Measurements from ENCODE around the gene POMGNT1. TPM values are rescaled to one million over a fixed set of nuclear protein-coding genes. Genes with fewer than 3 reads are reported as not detected.

The POMGNT1 gene
- total RNA-seq, 4 donors from 2014 or later, result 5.6 to 67.2 (median 31.8) TPM

DNA sequence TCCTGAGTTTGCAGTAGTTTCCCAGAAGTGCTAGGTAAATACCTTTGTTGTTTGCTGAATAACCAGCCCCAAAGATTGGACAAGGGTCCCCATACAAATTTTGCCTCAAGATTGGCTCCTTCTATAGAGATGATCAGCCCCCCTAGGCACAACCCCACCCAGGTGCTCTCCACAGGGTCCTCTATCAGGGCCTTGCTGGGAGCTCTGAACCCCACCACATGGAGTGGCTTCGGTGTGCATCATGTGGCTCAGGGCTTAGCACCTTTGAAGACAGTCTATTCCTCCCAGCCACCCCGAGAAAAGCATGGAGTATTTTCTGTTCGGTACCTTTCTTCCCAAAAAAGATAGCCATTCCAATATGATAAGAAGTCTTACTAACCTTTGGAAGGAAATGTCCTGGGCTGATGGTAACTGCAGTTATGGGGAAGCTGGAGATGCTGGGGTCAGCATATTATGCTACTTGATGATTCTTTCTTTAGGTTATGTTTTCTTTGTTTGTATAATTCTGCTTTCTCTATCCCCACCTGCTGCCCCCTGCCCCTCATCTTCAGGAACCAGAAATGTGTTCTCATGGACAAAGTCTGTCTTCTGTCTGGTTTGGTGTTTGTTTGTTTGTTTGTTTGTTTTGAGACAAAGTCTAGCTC, 28.3 kb downstream of the POMGNT1 start:
- Histone ChIP-seq H3K4me3 (no peak overlapping the region), H3K27ac (peak overlapping the region in 1 of 2 donors; percentile 54), H3K9me3 (no peaks in the 10 kb centered on the region), H3K4me1 (no peaks in the 10 kb centered on the region), H3K36me3 (no peaks in the 10 kb centered on the region), H3K27me3 (no peaks in the 10 kb centered on the region)
- DNase-seq, result no peak
- intact Hi-C loops (cut with DNase I; ENCODE audit: low total_unique reads), result loop anchor here (10.0 kb wide), 1 partner anchor 615 kb away; the partner anchor contains the start of gene AKR1A1
- TF ChIP-seq, protein P1, sequence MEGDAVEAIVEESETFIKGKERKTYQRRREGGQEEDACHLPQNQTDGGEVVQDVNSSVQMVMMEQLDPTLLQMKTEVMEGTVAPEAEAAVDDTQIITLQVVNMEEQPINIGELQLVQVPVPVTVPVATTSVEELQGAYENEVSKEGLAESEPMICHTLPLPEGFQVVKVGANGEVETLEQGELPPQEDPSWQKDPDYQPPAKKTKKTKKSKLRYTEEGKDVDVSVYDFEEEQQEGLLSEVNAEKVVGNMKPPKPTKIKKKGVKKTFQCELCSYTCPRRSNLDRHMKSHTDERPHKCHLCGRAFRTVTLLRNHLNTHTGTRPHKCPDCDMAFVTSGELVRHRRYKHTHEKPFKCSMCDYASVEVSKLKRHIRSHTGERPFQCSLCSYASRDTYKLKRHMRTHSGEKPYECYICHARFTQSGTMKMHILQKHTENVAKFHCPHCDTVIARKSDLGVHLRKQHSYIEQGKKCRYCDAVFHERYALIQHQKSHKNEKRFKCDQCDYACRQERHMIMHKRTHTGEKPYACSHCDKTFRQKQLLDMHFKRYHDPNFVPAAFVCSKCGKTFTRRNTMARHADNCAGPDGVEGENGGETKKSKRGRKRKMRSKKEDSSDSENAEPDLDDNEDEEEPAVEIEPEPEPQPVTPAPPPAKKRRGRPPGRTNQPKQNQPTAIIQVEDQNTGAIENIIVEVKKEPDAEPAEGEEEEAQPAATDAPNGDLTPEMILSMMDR (IDR thresholded peaks at IDR 0.05), result no peak
- no peak for TF ChIP-seq POLR2A (IDR thresholded peaks at IDR 0.05)

DNA sequence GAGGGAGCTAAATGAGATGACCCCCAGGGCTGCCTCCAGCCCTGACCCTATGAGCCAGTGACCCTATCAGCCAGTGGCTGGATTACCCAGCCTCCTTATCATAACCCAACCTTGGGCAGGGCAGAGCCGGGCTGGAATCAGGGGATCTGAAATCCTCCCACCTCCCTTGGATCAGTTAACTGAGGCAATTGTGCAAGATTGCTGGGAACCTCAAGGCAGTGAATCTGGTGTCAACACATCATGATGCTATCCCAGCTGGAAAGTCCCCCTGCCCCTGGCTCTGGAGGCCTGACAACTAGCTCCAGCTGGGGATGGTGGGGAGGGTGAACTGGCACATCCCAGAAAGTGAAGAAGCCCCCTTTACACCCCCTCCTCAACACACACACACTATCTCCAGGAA, 29.8 kb downstream of the POMGNT1 start:
- no peaks in the 10 kb centered on the region for H3K9me3 ChIP-seq
- no peak for DNase-seq
- no peak overlapping the region for H3K4me3 ChIP-seq
- H3K27ac ChIP-seq, result no peak overlapping the region
- no peaks in the 10 kb centered on the region for H3K36me3 ChIP-seq
- intact Hi-C loops (cut with DNase I; ENCODE audit: low total_unique reads), result no loop called here
- no peaks in the 10 kb centered on the region for H3K27me3 ChIP-seq
- H3K4me1 ChIP-seq, result no peaks in the 10 kb centered on the region
- TF ChIP-seq, protein P1 (IDR thresholded peaks at IDR 0.05), result no peak
- TF ChIP-seq POLR2A (IDR thresholded peaks at IDR 0.05), result no peak

DNA sequence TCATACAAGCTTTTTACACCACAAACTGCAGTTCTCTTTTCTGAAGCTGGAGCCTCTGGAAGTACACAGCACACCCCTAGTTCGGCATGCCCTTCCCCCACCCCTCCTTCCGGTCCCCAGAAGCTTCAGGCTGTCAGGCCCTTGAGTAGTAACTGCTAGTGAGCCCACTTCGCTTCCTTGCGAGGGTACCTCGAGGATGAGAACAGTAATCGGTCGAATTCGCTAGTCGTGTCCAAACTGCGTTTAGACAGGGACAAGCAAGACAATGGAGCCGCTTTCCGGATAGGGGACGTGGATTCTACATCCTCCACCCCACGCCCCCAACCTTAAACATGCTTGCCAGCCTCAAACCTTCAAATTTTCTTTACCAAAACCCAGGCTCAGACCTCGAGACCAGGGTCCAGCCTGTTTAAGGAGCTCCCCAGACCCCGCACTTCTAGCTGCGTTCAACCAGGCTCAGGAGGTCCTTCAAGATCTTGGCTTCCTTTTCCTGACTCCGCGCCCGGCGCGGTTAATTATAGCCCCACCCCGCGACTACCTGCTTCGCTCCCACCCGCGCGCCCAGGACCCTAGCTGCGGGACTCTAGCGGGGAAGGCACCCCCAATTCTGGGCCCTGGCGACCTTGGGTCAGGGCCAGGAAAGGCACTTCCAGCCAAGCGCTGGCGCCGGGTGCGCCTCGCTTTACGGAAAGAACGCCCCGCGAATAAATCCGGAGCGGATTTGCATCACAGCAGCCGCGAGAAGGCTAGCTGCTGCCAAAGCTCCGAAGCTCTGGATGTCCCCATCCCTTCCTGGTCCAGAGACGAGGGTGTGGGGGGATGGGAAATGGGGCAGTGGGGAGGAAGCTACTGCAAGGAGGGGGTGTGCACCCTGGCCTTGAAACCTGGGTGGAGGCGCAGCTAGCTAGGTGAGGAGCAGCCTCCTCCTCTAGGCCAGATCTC, 31.4 kb downstream of the POMGNT1 start:
- Histone ChIP-seq H3K36me3 (no peaks in the 10 kb centered on the region), H3K4me3 (peak overlapping the region; percentile 12 to 19), H3K27ac (peak overlapping the region; percentile 64 to 66), H3K4me1 (no peaks in the 10 kb centered on the region), H3K27me3 (no peaks in the 10 kb centered on the region), H3K9me3 (no peaks in the 10 kb centered on the region)
- peak; percentile 34 to 76 for DNase-seq
- TF ChIP-seq, protein P1 (IDR thresholded peaks at IDR 0.05), result no peak
- TF ChIP-seq POLR2A (IDR thresholded peaks at IDR 0.05), result peak in 1 of 2 donors; percentile 24
- intact Hi-C loops (cut with DNase I; ENCODE audit: low total_unique reads), result no loop called here

DNA sequence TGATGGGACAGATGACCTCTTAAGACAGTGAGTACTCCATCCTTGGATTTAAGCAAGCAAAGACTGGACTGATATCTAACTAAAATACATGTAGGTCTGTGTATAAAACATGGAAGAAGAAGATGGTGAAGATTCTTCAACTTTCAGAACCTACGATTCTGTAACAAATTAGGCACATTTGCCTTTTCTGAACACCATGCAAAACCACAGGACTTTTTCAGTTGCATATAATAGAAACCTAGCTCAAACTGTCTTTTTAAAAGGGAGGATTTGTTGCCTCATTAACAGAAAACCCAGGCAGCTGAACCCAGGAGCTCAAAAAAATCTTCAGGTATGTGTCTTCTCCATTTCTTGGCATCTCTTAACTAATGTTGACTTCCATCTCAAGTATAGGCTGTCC, 38.0 kb downstream of the POMGNT1 start:
- no peak for DNase-seq
- no peak overlapping the region for H3K27ac ChIP-seq
- H3K36me3 ChIP-seq, result no peaks in the 10 kb centered on the region
- no peaks in the 10 kb centered on the region for H3K9me3 ChIP-seq
- intact Hi-C loops (cut with DNase I; ENCODE audit: low total_unique reads), result no loop called here
- no peak for TF ChIP-seq POLR2A (IDR thresholded peaks at IDR 0.05)
- TF ChIP-seq, protein P1 (IDR thresholded peaks at IDR 0.05), result no peak
- no peaks in the 10 kb centered on the region for H3K27me3 ChIP-seq
- no peak overlapping the region for H3K4me3 ChIP-seq
- H3K4me1 ChIP-seq, result no peaks in the 10 kb centered on the region

DNA sequence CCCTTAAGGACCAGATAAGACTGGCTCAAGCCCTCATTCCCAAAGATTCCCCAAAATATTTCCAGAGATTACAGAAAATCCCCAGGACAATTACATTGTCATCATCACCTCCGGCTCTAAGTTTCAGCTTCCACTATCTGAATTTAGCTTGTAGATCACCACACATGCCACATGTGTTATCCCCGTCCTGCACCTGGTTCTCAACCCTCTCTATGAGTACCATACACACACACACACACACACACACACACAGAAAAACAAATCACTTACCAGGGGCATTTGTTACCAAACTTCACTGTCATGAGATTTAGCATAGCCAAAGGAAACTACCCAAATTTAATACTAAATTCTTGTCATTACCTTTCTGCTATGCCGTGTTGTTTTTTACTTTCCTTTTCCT, 38.7 kb downstream of the POMGNT1 start:
- H3K9me3 ChIP-seq, result no peaks in the 10 kb centered on the region
- H3K4me1 ChIP-seq, result no peaks in the 10 kb centered on the region
- H3K4me3 ChIP-seq, result no peak overlapping the region
- no peak for TF ChIP-seq POLR2A (IDR thresholded peaks at IDR 0.05)
- TF ChIP-seq, protein P1 (IDR thresholded peaks at IDR 0.05), result no peak
- DNase-seq, result no peak
- H3K36me3 ChIP-seq, result no peaks in the 10 kb centered on the region
- intact Hi-C loops (cut with DNase I; ENCODE audit: low total_unique reads), result no loop called here
- no peaks in the 10 kb centered on the region for H3K27me3 ChIP-seq
- H3K27ac ChIP-seq, result no peak overlapping the region
